ENCODE data around the gene LMF1.
"Not testable (repeated sequence)": the region's sequence is repeated elsewhere in the genome, so short reads cannot be mapped to it uniquely, and the experiment has no call there.

Gene LMF1

GRCh38 chr16:895371-895770 is 75.4 kb downstream of the LMF1 start:
- no peak for DNase-seq (ENCODE audit: low read depth in 2 of 2)

GRCh38 chr16:894841-895240 is 75.9 kb downstream of the LMF1 start:
- DNase-seq (ENCODE audit: low read depth in 2 of 2), result no peak

GRCh38 chr16:894136-894535 is 76.6 kb downstream of the LMF1 start:
- DNase-seq (ENCODE audit: low read depth in 2 of 2), result no peak

- no peak for DNase-seq (ENCODE audit: low read depth in 2 of 2)
These were observed 77.4 kb downstream of the LMF1 start for GRCh38 chr16:893360-893759.

- DNase-seq (ENCODE audit: low read depth in 2 of 2), result no peak
These were observed 78.1 kb downstream of the LMF1 start for GRCh38 chr16:892536-893255.

GRCh38 chr16:892006-892405 is 78.8 kb downstream of the LMF1 start:
- DNase-seq (ENCODE audit: low read depth in 2 of 2), result no peak

GRCh38 chr16:891353-891740 is 79.4 kb downstream of the LMF1 start:
- DNase-seq (ENCODE audit: low read depth in 2 of 2), result no peak

- no peak for DNase-seq (ENCODE audit: low read depth in 2 of 2)
These were observed 80.0 kb downstream of the LMF1 start for GRCh38 chr16:890716-891352.

GRCh38 chr16:890217-890616 is 80.6 kb downstream of the LMF1 start:
- no peak for DNase-seq (ENCODE audit: low read depth in 2 of 2)

- DNase-seq (ENCODE audit: low read depth in 2 of 2), result no peak
These were observed 81.2 kb downstream of the LMF1 start for GRCh38 chr16:889586-889985.

GRCh38 chr16:888901-889570 is 81.7 kb downstream of the LMF1 start:
- DNase-seq (ENCODE audit: low read depth in 2 of 2), result no peak

- not testable (repeated sequence) for DNase-seq (ENCODE audit: low read depth in 2 of 2)
These were observed 82.3 kb downstream of the LMF1 start for GRCh38 chr16:888456-888855.

GRCh38 chr16:887846-888245 is 82.9 kb downstream of the LMF1 start:
- no peak for DNase-seq (ENCODE audit: low read depth in 2 of 2)

GRCh38 chr16:886802-887731 is 83.7 kb downstream of the LMF1 start:
- no peak for DNase-seq (ENCODE audit: low read depth in 2 of 2)

GRCh38 chr16:886084-886543 is 84.7 kb downstream of the LMF1 start:
- no peak for DNase-seq (ENCODE audit: low read depth in 2 of 2)

GRCh38 chr16:885391-885790 is 85.4 kb downstream of the LMF1 start:
- DNase-seq (ENCODE audit: low read depth in 2 of 2), result no peak

GRCh38 chr16:884232-884631 is 86.6 kb downstream of the LMF1 start:
- DNase-seq (ENCODE audit: low read depth in 2 of 2), result no peak

- no peak for DNase-seq (ENCODE audit: low read depth in 2 of 2)
These were observed 87.0 kb downstream of the LMF1 start for GRCh38 chr16:883781-884180.

GRCh38 chr16:883340-883739 is 87.4 kb downstream of the LMF1 start:
- no peak for DNase-seq (ENCODE audit: low read depth in 2 of 2)

GRCh38 chr16:882671-883070 is 88.1 kb downstream of the LMF1 start:
- DNase-seq (ENCODE audit: low read depth in 2 of 2), result not testable (repeated sequence)

- DNase-seq (ENCODE audit: low read depth in 2 of 2), result no peak
These were observed 88.5 kb downstream of the LMF1 start for GRCh38 chr16:882256-882655.
